Skeletal muscle satellite cell (primary cell): Measurements from ENCODE around the gene MAMDC4. TPM values are rescaled to one million over a fixed set of nuclear protein-coding genes. Genes with fewer than 3 reads are reported as not detected.

Experiments
- H3K27me3 ChIP-seq: 2 replicates; pipeline ENCODE4 v1.7.0; 2013; ENCODE audit warnings: low read length; ENCODE audit not compliant: control insufficient read depth, insufficient read depth
- H3K36me3 ChIP-seq: 2 replicates; pipeline ENCODE4 v1.7.0; 2013; ENCODE audit warnings: mild to moderate bottlenecking, control low read depth, low read length; ENCODE audit not compliant: insufficient read depth
- H3K4me1 ChIP-seq: 2 replicates; pipeline ENCODE4 v1.7.0; 2013; ENCODE audit warnings: low read length; ENCODE audit not compliant: control insufficient read depth, insufficient read depth
- H3K4me2 ChIP-seq: 2 replicates; pipeline ENCODE4 v1.7.0; 2013; ENCODE audit warnings: mild to moderate bottlenecking, low read length
- H3K4me3 ChIP-seq: 2 replicates; pipeline ENCODE4 v1.7.0; 2013; ENCODE audit warnings: low read length
- H3K9ac ChIP-seq: 2 replicates; pipeline ENCODE4 v1.7.0; 2013; ENCODE audit warnings: mild to moderate bottlenecking, low read depth, low read length, moderate library complexity
- H3K9me3 ChIP-seq: replicated peaks from 2 replicates; pipeline ENCODE4 v1.7.0; 2013; ENCODE audit warnings: mild to moderate bottlenecking, control low read depth, low read length
- small RNA-seq: library from RNA; depleted of rRNA; stranded (forward); fragments of <200 nt; gene quantifications from one replicate; pipeline ENCODE3, GENCODE V24; 2012

Gene MAMDC4

GRCh38 chr9:136900556-136900955 is 48.4 kb downstream of the MAMDC4 start:
- Histone ChIP-seq H3K4me2 (no peak overlapping the region), H3K4me1 (peaks cover 26% of the 10 kb centered on the region), H3K36me3 (peaks cover 23% of the 10 kb centered on the region), H3K27me3 (no peaks in the 10 kb centered on the region), H3K4me3 (no peak overlapping the region), H3K9ac (no peak overlapping the region), H3K9me3 (no peaks in the 10 kb centered on the region)

- Histone ChIP-seq H3K9ac (peak overlapping the region; percentile 53), H3K4me3 (no peak overlapping the region), H3K27me3 (no peaks in the 10 kb centered on the region), H3K9me3 (no peaks in the 10 kb centered on the region), H3K4me2 (peak overlapping the region; percentile 76), H3K36me3 (peaks cover 23% of the 10 kb centered on the region), H3K4me1 (peaks cover 26% of the 10 kb centered on the region)
Observed at GRCh38 chr9:136900988-136901515, 48.9 kb downstream of the MAMDC4 start.

GRCh38 chr9:136901516-136902258 is 49.5 kb downstream of the MAMDC4 start:
- Histone ChIP-seq H3K27me3 (no peaks in the 10 kb centered on the region), H3K4me1 (peaks cover 26% of the 10 kb centered on the region), H3K9ac (peak overlapping the region; percentile 53), H3K4me3 (peak overlapping the region; percentile 34), H3K4me2 (peak overlapping the region; percentile 76), H3K9me3 (no peaks in the 10 kb centered on the region), H3K36me3 (peaks cover 24% of the 10 kb centered on the region)

GRCh38 chr9:136902259-136902821 is 50.2 kb downstream of the MAMDC4 start:
- H3K27me3 ChIP-seq = no peaks in the 10 kb centered on the region
- peak overlapping the region; percentile 53 for H3K9ac ChIP-seq
- peak overlapping the region; percentile 34 for H3K4me3 ChIP-seq
- H3K36me3 ChIP-seq = peaks cover 31% of the 10 kb centered on the region
- H3K9me3 ChIP-seq = no peaks in the 10 kb centered on the region
- peaks cover 26% of the 10 kb centered on the region for H3K4me1 ChIP-seq
- H3K4me2 ChIP-seq = peak overlapping the region; percentile 76

GRCh38 chr9:136903041-136903554 is 51.0 kb downstream of the MAMDC4 start:
- Histone ChIP-seq H3K4me1 (peaks cover 26% of the 10 kb centered on the region), H3K9me3 (no peaks in the 10 kb centered on the region), H3K27me3 (no peaks in the 10 kb centered on the region), H3K4me2 (no peak overlapping the region), H3K4me3 (no peak overlapping the region), H3K9ac (no peak overlapping the region), H3K36me3 (peaks cover 39% of the 10 kb centered on the region)

- Histone ChIP-seq H3K9me3 (no peaks in the 10 kb centered on the region), H3K4me1 (peaks cover 21% of the 10 kb centered on the region), H3K4me3 (no peak overlapping the region), H3K36me3 (peaks cover 39% of the 10 kb centered on the region), H3K27me3 (no peaks in the 10 kb centered on the region), H3K9ac (no peak overlapping the region), H3K4me2 (no peak overlapping the region)
Observed at GRCh38 chr9:136906266-136906665, 54.1 kb downstream of the MAMDC4 start.

- Histone ChIP-seq H3K9ac (no peak overlapping the region), H3K27me3 (no peaks in the 10 kb centered on the region), H3K9me3 (no peaks in the 10 kb centered on the region), H3K4me3 (no peak overlapping the region), H3K36me3 (peaks cover 39% of the 10 kb centered on the region), H3K4me2 (no peak overlapping the region), H3K4me1 (peaks cover 11% of the 10 kb centered on the region)
Observed at GRCh38 chr9:136907011-136907914, 55.1 kb downstream of the MAMDC4 start.

Small RNA genes lying within 50 kb of the gene (small RNA-seq; reads per million reads assigned to genes)
- gene MIR4292 = not detected
- gene MIR4479 = not detected
